Large intestine (tissue), 3 donors: ENCODE data around the gene MMP19. TPM values are rescaled to one million over a fixed set of nuclear protein-coding genes. Genes with fewer than 3 reads are reported as not detected.
A peak's percentile ranks its signal among the peaks of the same experiment; 100 is the strongest.

Experiments used
- DNase-seq, 2 donors: peaks; one replicate each; pipeline versions ENCODE4 v3.0.0 to v3.0.0-alpha.2; 2013
- H3K27ac ChIP-seq: one replicate; pipeline ENCODE4 v1.5.1; 2013; ENCODE audit warnings: low read length
- H3K27me3 ChIP-seq: 2 replicates; pipeline ENCODE4 v1.6.1; 2013; ENCODE audit warnings: low read length; ENCODE audit not compliant: control insufficient read depth, insufficient read depth
- H3K36me3 ChIP-seq: 2 replicates; pipeline ENCODE4 v1.6.1; 2013; ENCODE audit warnings: low read length; ENCODE audit not compliant: control insufficient read depth, insufficient read depth
- H3K4me1 ChIP-seq: one replicate; pipeline ENCODE4 v1.6.1; 2013; ENCODE audit warnings: low read length; ENCODE audit not compliant: control insufficient read depth, insufficient read depth
- H3K4me3 ChIP-seq: one replicate; pipeline ENCODE4 v1.5.1; 2013; ENCODE audit warnings: low read length
- H3K9me3 ChIP-seq: one replicate; pipeline ENCODE4 v1.6.1; 2013; ENCODE audit warnings: mild to moderate bottlenecking, low read depth, low read length, moderate library complexity; ENCODE audit not compliant: control insufficient read depth
- WGBS: methylation state at CpG from one replicate; pipeline ENCODE4 v1.1.5; 2013; ENCODE audit warnings: low lambda C conversion rate; ENCODE audit not compliant: insufficient coverage; 5-methylcytosine and 5-hydroxymethylcytosine counted together
- polyA plus RNA-seq: library from polyadenylated mRNA; unstranded; fragments of 120-200 nt; gene quantifications from one replicate; pipeline ENCODE4 v1.2.1, GENCODE V29; 2013

The MMP19 gene
- polyA plus RNA-seq, 1 donor = 2.5 TPM

DNA sequence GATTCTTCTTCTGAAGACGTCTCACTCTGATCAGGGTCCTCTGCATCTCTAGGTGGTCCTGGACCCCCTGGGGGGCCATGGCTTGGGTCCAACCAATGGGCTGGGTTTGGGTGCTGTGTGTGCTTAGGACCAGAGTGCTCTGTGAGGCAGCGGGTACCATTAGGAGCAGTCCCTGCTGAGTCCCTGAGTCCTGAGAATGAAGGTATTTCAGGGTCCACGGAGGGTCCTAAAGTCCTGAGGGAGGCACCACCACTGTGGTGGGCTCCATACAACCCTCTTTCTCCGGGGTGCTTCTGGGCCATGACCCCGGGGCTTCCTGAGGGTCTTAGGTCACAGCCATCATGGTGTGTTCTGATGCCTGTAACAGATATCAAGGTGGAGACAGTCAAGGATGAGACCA, 14.4 kb downstream of the MMP19 start:
- H3K4me1 ChIP-seq = peaks cover 28% of the 10 kb centered on the region
- no peaks in the 10 kb centered on the region for H3K9me3 ChIP-seq
- no peak overlapping the region for H3K27ac ChIP-seq
- no peaks in the 10 kb centered on the region for H3K27me3 ChIP-seq
- H3K36me3 ChIP-seq = peaks cover 5% of the 10 kb centered on the region
- no peak for DNase-seq
- no peak overlapping the region for H3K4me3 ChIP-seq
- WGBS = no CpG with 5 or more reads among the region's 5 CpGs

DNA sequence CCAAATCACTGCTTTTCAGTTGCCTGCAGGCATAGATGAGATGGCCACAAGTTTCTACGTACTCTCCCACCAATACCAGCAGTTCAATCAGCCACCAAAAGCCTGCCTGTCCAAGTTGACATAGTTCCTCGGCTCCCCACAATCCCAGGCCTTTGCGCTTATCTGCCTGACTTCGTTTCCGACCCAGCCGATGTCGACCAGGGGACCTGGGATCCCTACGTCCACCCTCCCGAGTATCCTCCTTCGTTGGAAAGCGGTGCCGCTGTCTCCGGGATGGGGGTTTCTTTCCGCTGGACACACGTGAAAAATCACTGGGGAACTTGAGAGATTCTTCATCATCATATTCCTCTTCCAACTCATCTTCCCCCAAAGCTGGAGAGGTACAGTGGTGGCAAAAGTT, 14.9 kb downstream of the MMP19 start:
- H3K36me3 ChIP-seq = peaks cover 8% of the 10 kb centered on the region
- no peak overlapping the region for H3K27ac ChIP-seq
- H3K9me3 ChIP-seq = no peaks in the 10 kb centered on the region
- no peaks in the 10 kb centered on the region for H3K27me3 ChIP-seq
- 89% methylated on average over 5 of the region's 15 CpGs for WGBS
- H3K4me3 ChIP-seq = no peak overlapping the region
- DNase-seq = no peak
- H3K4me1 ChIP-seq = peaks cover 33% of the 10 kb centered on the region

DNA sequence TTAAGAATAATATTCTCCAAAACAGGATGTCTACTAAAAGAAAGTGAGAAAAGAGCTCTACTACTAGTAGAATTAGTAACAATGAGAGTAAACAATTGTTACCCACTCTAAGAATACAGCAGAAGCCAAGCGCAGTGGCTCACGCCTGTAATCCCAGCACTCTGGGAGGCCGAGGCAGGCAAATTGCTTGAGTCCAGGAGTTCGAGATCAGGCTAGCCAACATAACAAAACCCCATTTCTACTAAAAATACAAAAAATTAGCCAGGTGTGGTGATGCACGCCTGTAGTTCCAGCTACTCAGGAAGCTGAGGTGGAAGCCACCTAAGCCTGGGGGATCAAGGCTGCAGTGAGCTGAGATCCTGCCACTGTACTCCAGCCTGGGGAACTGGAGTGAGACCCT, 18.0 kb downstream of the MMP19 start:
- no peak for DNase-seq
- Histone ChIP-seq H3K27me3 (no peaks in the 10 kb centered on the region), H3K36me3 (peaks cover 37% of the 10 kb centered on the region), H3K4me3 (no peak overlapping the region), H3K9me3 (no peaks in the 10 kb centered on the region), H3K4me1 (peaks cover 33% of the 10 kb centered on the region), H3K27ac (no peak overlapping the region)
- WGBS = 100% methylated on average over 2 of the region's 5 CpGs

DNA sequence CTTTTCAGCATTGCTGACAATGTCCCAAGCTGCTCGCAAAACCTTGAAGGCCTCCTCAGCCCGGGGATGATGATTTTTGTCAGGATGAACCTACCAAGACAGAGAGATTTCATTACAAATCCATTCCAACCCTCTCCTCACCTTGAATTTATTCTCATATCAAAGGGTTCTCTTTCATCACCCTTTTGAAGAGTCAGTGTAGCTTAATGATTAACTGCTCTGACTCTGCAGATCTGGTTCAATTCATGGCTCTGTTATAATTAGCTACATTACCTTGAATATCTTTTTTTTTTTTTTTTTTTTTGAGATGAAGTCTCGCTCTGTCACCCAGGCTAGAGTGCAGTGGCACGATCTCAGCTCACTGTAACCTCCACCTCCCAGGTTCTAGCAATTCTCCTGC, 19.3 kb downstream of the MMP19 start:
- peak in 1 of 2 donors; percentile 54 for DNase-seq
- peaks cover 43% of the 10 kb centered on the region for H3K36me3 ChIP-seq
- no peaks in the 10 kb centered on the region for H3K27me3 ChIP-seq
- no CpG with 5 or more reads among the region's 4 CpGs for WGBS
- H3K27ac ChIP-seq = peak overlapping the region; percentile 23
- H3K4me1 ChIP-seq = peaks cover 33% of the 10 kb centered on the region
- no peaks in the 10 kb centered on the region for H3K9me3 ChIP-seq
- H3K4me3 ChIP-seq = no peak overlapping the region

DNA sequence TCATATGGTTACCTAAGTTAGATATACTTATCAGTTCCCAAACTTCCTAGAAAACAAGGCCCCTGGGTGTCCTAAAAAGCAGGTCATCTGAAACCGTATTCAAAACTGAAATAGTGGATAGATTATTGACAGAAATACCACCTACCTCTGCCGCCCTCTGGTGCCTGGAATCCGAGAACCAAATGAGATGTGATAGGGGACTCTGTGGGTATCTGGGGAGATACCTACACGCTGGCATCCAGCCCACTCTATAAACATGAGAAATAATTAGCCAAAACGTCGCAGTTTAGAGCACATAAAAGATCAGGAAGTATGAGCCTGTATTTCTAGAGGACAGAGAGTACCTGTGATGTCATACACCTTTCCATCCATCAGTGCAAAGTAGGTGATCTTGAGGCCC, 20.5 kb downstream of the MMP19 start:
- peaks cover 22% of the 10 kb centered on the region for H3K4me1 ChIP-seq
- DNase-seq = peak in 1 of 2 donors; percentile 30

DNA sequence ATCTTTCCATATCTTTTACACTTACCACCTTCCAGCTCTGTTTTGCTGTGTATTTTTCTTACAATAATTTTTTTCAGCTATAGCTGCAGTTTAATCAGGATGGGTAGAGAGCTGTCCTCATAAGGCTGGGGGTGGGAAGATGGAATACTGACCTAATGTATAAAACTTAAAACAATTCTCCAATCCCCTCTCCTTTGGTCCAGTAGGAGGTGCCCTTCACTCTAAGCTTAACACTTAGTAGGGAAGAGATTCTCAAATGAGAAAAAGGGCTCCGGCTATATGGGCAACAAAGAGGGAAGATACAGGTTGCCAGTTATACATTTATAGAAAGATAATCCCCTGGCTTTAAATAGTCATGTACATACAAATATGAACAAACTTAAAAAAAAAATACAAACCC, 22.1 kb downstream of the MMP19 start:
- no peak overlapping the region for H3K4me3 ChIP-seq
- H3K4me1 ChIP-seq = peaks cover 17% of the 10 kb centered on the region
- H3K27me3 ChIP-seq = no peaks in the 10 kb centered on the region
- H3K27ac ChIP-seq = no peak overlapping the region
- DNase-seq = no peak
- no CpG with 5 or more reads among the region's 1 CpG for WGBS
- no peaks in the 10 kb centered on the region for H3K9me3 ChIP-seq
- H3K36me3 ChIP-seq = peaks cover 39% of the 10 kb centered on the region

More for the DNA sequence above, 20.5 kb downstream of the MMP19 start:
- Histone ChIP-seq H3K9me3 (no peaks in the 10 kb centered on the region), H3K36me3 (peaks cover 39% of the 10 kb centered on the region), H3K4me3 (no peak overlapping the region), H3K27me3 (no peaks in the 10 kb centered on the region), H3K27ac (no peak overlapping the region)
- WGBS = 30% methylated on average over 2 of the region's 6 CpGs

DNA sequence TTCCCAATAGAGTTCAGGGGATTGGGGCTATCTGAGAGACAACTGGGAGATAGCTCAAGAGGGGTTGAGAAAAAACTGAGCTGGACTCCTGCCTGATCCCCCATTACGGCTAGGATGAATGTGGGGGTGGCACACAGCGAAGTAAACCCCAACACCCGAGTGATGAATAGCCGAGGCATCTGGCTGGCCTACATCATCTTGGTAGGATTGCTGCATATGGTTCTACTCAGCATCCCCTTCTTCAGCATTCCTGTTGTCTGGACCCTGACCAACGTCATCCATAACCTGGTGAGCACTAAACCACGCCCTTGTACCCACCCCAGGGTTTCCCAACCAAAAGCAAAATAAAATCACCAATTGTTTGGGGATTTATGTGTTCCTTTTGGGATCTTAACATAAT, 23.9 kb downstream of the MMP19 start:
- WGBS = no CpG with 5 or more reads among the region's 6 CpGs
- DNase-seq = no peak
- Histone ChIP-seq H3K4me3 (peak overlapping the region; percentile 77), H3K27ac (no peak overlapping the region), H3K4me1 (peaks cover 15% of the 10 kb centered on the region), H3K27me3 (no peaks in the 10 kb centered on the region), H3K9me3 (no peaks in the 10 kb centered on the region), H3K36me3 (peaks cover 45% of the 10 kb centered on the region)

DNA sequence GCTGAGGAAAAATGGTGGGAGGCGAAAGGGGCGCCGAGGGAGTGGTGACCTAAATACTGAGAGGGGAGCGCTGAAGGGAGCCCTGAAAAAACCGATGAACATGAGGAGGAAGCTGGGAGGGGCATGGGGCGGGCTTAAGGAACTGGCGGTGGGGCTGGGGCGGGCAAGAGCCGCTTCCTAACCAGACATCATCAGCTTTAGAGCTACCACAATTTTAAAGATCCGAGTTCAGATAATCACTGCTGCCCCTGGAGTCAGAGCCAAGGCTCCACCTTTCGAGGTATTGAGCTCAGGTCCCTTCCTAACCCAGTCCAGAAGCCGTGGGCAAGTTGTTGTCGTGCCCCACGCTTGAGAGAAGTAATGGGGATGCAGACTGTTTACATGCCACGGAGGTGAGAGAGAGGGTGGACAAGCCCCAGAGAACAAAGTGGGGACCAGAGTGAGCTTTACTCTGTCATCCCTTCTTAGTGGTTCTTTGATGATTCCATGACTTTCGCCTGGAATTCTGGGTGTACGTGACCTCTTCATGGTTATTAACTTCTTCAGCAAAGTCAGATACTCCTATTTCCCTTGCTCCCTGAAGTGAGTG, 24.5 kb downstream of the MMP19 start:
- DNase-seq = peak in 1 of 2 donors; percentile 15
- no peaks in the 10 kb centered on the region for H3K9me3 ChIP-seq
- H3K27ac ChIP-seq = peak overlapping the region; percentile 56
- H3K4me1 ChIP-seq = peaks cover 9% of the 10 kb centered on the region
- peaks cover 49% of the 10 kb centered on the region for H3K36me3 ChIP-seq
- peak overlapping the region; percentile 77 for H3K4me3 ChIP-seq
- WGBS = no CpG with 5 or more reads among the region's 17 CpGs
- no peaks in the 10 kb centered on the region for H3K27me3 ChIP-seq

DNA sequence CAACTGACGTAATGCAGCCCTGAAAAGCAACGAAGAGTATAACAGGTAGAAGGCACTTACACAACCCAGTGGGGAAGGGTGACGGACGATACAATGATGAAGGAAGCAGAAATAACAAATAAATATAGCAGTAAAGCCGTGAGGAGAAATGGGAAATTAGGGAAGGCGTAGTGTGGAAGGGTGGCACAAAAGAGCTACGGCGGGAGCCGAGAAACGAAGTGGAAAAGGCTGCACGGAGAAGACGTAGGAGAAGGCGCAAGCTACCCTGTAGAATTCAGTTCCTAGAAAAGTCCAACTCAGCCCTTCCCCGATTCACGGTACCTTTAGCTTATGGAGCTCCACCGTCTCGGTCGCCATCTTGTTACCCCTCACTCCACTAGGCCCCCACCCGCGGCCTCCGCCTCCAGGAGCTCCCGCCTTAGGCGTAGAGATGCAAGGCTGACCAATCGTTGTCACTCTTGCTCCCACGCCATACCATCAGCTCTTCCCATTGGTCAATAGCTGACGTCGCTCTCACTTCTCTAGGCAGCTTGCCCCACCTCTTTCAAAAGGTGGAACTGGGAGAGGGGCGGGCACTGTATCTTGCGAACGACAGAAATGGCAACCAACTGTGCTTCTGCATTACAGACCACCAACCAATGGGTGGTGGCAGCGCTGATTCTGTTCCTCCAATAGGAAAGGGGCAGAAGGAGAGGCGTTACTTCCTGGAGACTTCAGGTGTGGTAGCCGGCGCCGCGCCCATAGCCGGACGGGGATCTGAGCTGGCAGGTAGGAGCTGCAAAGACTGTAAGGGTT, 25.2 kb downstream of the MMP19 start, which contains the start of the genes ORMDL2 and SARNP:
Gene ORMDL2 (plus strand): TSS at position 697 of the 795 bp plus-strand sequence. CDS start 959 bp downstream, outside the sequence.
Gene SARNP (minus strand): TSS at position 380 of the 795 bp plus-strand sequence. CDS start 23 bp downstream, at position 357.
- DNase-seq = peak; percentile 100
- peak within 1 kb of the TSS; percentile 87 for H3K27ac ChIP-seq
- no peaks in the 10 kb centered on the region for H3K9me3 ChIP-seq
- peaks cover 6% of the 10 kb centered on the region for H3K4me1 ChIP-seq
- WGBS = 0% methylated on average over 1 of the region's 38 CpGs
- no peaks in the 10 kb centered on the region for H3K27me3 ChIP-seq
- H3K4me3 ChIP-seq = peak within 1 kb of the TSS; percentile 87
- H3K36me3 ChIP-seq = peaks cover 45% of the 10 kb centered on the region

DNA sequence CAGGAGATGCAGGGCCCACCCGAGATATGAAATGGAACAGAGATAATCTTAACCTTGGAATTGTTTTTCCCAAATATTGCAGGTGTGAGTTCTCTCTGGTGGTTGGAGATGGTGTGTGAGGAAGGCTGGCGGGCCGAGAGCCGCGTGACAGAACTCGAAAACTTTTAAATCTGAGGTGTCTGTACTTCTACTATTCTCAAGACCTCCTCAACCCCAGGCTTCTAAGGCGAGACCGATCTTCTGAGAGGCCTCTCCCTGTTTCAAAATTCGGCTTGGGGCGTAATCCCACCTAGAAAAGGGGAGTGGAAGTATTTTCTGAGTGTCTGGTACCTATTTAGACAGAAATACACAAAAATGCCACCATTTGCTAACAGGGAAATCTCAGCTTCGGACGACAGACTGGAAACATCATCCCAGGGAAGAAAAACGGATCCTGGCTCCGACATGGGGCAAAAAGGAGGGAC, 25.8 kb downstream of the MMP19 start:
- Histone ChIP-seq H3K27ac (peak overlapping the region; percentile 87), H3K9me3 (no peaks in the 10 kb centered on the region), H3K4me1 (peaks cover 6% of the 10 kb centered on the region), H3K36me3 (peaks cover 40% of the 10 kb centered on the region), H3K4me3 (peak overlapping the region; percentile 87), H3K27me3 (no peaks in the 10 kb centered on the region)
- no peak for DNase-seq
- 5% methylated on average over 4 of the region's 14 CpGs for WGBS
